Esophagus mucosa (tissue), 1 donor: ENCODE measurements around the gene LEKR1. TPM values are rescaled to one million over a fixed set of nuclear protein-coding genes. Genes with fewer than 3 reads are reported as not detected.
A peak's percentile ranks its signal among the peaks of the same experiment; 100 is the strongest.

ENCODE experiments used
- ATAC-seq: fragments of 200-7000 bp; cut with Tn5 transposase; one replicate; pipeline ENCODE4 v1.9.1; 2020
- total RNA-seq: library from RNA; stranded (reverse); gene quantifications from one replicate; pipeline ENCODE4 v1.2.4, GENCODE V29; 2023
- donor health status: DM: yes; HTN: yes; CAD: no.

Gene LEKR1
- total RNA-seq, 1 donor from 2014 or later, result 1.2 TPM

DNA sequence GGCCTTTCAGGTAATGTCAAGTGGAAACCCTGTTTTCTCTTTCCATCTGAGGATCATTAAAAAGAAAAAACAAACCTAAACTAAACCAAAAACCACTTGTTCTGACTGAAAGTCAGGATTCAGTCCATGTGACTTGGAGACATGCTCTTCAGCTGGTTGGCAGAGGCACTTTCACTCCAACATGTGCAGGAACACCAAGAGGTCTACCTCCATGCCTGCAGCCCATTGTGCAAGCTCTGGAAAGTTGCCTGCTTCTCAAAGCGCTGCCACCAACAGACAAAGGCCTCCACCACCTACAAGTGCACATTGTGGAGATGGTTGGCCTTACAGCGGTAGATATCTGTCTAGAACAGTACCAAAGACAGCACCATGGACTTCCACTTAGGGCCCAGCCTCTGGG is 161.8 kb downstream of the LEKR1 start:
- ATAC-seq, result no peak

- no peak for ATAC-seq
Observed at GRCh38 chr3:156997351-156997750, 171.2 kb downstream of the LEKR1 start.

- no peak for ATAC-seq
Observed at GRCh38 chr3:157001221-157001957, 175.2 kb downstream of the LEKR1 start.

DNA sequence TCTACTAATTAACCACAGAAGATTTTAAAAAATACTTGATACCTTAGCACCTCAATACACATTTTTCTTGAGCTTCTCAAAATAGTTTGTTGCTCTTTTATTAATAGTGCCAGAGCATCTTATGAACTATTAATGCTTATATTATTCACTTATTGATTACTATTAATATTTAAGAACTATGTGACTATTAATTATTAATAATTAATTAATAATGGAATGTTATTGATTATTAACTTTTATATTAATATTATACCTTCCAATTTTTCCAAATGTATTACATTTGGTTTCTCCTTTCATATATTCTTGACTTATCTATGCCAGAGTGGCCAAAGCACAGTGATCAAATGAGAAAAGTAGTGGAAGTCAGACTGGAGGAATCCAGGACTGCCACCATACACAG is 195.5 kb downstream of the LEKR1 start:
- ATAC-seq, result no peak

- ATAC-seq, result no peak
Observed at GRCh38 chr3:157023226-157023625, 197.1 kb downstream of the LEKR1 start.

DNA sequence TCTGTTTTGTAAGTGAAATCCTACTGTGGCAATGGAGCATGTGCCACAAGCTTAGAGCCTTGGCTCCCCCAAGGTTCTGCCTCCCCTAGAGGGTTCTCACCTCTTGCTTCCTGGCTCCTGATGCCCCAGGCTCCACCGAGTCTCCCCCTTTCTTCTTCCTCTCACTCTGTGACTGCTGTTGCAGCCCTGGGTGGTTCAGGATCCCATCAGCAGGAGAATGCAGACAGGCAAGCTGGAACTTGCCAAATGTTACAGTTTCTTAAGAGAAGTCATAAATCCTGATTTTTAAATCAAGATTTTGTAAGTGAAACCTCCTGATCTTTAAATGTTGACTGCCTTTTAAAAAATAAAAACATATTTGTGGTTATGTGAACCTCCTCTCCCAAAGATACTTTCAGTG is 199.9 kb downstream of the LEKR1 start:
- ATAC-seq, result no peak

DNA sequence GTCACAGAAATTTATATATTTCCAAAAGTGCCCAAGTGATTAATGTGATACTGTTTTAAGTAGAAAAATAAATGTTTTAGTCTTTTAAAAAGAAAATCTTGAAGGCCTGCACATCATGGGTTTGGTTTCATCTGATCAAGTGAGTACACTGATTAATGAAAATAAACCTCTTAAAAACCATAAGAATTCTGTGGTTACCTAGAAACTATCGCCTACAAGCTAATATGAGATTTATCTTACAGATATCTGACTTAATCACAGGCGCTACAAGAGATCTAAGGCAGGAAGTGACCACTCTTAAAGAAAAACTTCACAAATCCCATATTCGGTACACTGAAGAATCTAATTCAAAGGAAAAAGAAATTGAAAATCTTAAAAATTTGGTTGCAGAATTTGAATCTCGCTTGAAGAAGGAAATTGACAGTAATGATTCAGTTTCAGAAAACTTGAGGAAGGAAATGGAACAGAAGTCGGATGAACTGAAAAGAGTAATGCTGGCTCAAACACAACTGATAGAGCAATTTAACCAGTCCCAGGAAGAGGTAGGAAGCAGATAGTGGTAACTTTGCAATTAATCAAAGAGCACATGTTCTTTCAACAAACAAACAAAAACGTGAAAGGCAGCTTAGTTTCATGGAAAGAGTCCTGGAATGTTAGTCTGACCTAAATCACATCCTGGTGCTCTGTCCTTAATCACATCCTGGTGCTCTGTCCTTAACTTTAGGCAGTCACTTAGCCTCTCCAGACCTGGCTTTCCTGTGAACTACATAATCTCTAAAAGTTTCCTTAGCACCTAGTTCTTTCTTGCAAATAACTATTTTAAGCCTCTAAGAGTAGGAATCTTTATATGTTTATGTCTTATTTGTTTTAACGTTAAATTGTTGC is 201.9 kb downstream of the LEKR1 start:
- ATAC-seq, result no peak

- ATAC-seq, result peak; percentile 43
Observed at GRCh38 chr3:157029365-157029790, 203.2 kb downstream of the LEKR1 start.

GRCh38 chr3:157030712-157031111 is 204.6 kb downstream of the LEKR1 start:
- no peak for ATAC-seq

GRCh38 chr3:157033001-157033400 is 206.8 kb downstream of the LEKR1 start:
- no peak for ATAC-seq

DNA sequence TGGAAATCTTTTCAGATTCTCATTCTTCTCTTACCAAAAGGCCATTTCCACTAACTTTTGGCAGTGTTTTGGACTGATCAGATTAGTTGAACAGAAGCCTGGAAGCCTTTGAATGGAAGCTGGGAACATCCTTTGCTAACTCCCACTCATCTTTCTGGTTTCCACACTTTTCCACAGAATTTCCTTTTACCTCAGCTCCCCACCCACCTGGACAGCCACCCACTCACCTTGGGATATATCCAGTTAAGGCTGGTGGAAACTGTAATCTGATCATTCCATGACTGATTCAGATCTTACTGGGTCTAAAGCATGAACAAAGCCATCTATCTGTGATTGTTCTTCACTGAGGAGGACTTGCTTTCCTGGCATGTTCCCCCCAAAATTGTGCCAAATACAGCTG is 214.3 kb downstream of the LEKR1 start:
- ATAC-seq, result no peak

DNA sequence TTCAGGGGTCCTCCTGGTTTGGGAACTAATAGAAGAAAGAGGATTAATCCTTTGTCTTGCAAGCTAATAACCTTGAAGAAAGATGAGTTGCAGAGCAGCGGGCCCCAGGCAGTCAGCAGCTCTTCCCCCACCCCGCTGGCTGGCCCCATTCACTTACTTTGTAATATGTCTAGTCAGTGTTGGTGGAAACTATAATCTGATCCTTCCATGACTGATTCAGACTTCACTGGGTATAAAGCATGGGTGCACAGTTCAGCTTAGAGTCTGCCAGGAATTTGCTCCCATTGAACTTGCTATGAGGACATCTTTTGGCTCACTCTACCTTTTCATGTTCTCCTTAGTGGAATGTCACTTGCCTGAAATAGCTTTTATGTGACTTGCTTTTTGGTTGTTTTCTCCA is 216.1 kb downstream of the LEKR1 start:
- no peak for ATAC-seq

GRCh38 chr3:157043771-157044170 is 217.6 kb downstream of the LEKR1 start:
- no peak for ATAC-seq

GRCh38 chr3:157045238-157045850 is 219.2 kb downstream of the LEKR1 start:
- no peak for ATAC-seq

- ATAC-seq, result no peak
Observed at GRCh38 chr3:157046520-157046919, 220.4 kb downstream of the LEKR1 start.

- no peak for ATAC-seq
Observed at GRCh38 chr3:157051055-157051454, 224.9 kb downstream of the LEKR1 start.

GRCh38 chr3:157051591-157051990 is 225.4 kb downstream of the LEKR1 start:
- no peak for ATAC-seq

- no peak for ATAC-seq
Observed at GRCh38 chr3:157056035-157056434, 229.9 kb downstream of the LEKR1 start.

GRCh38 chr3:157058392-157059071 is 232.4 kb downstream of the LEKR1 start:
- ATAC-seq, result no peak

DNA sequence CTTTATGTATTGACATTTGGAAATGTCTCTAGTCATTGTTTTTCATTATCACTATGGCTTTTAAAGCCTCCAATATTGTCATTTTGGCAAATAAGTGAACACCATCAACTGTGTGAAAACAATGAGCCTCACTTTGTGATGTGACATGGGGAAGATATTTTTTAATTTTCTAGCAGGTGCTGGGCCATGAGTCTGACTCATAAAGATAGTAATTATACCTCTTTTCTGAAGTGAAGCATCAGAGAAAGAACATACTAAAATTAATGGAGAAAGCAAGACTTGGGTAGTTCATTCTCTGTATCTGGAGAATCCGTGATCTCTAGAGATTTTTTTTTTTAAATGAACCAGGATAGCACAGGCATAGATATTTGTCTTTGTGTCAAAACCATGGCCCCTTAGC is 233.0 kb downstream of the LEKR1 start:
- ATAC-seq, result no peak

DNA sequence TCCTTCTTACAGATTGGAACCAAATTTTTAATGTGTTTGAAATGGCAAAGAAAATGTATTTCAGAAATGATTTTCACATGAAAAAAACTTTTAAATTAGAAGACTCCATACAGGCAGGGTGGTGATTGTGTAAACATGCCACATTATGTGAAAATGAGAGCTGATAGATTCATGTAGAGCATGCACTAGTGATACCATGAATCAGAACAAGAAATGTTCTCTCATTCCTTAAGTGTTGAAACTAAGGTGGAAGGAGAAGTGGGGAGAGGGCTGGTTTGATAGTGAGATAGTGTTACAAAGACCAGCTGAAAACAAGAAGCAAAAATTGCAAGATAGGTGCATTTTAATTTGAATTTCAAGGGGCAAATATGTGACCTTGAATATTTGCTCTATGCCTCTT is 233.5 kb downstream of the LEKR1 start:
- ATAC-seq, result no peak

GRCh38 chr3:157061265-157061664 is 235.1 kb downstream of the LEKR1 start:
- ATAC-seq, result no peak

DNA sequence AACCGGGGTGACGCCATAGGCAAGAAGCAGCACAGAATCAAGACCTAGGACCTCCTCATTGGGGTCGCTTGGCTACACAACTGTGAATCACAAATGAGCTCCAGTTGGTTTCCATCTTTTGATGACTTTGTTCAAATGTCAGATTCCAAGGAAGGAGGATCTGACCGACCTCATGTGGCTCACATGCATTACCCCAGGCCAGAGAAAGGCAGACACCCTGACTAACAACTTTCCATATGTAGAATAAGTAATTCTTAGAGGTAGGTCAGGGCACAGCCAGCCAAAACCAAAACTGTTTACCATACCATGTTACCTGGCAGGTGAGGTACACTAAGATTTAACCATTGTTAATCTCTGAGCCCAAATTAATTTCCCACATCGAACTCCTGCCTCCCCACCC is 237.3 kb downstream of the LEKR1 start:
- no peak for ATAC-seq
